Testis (tissue), 3 donors: ENCODE data around the gene PPP3R1. TPM values are rescaled to one million over a fixed set of nuclear protein-coding genes. Genes with fewer than 3 reads are reported as not detected.
A peak's percentile ranks its signal among the peaks of the same experiment; 100 is the strongest.

Experiments used
- DNase-seq: peaks from one replicate; pipeline ENCODE4 v3.0.0-alpha.2; 2019
- H3K27ac ChIP-seq, 2 donors: fragments of 200-600 bp; sonication (generic); one replicate each; pipeline ENCODE4 v1.5.1; 2019
- H3K27me3 ChIP-seq: fragments of 200-600 bp; sonication (generic); one replicate; pipeline ENCODE4 v1.5.1; 2019
- H3K36me3 ChIP-seq: fragments of 200-600 bp; sonication (generic); one replicate; pipeline ENCODE4 v1.5.1; 2017; ENCODE audit warnings: low read depth; ENCODE audit errors: missing control alignments
- H3K4me1 ChIP-seq: fragments of 200-600 bp; sonication (generic); one replicate; pipeline ENCODE4 v1.5.1; 2019
- H3K4me3 ChIP-seq, 2 donors: fragments of 200-600 bp; sonication (generic); one replicate each; pipeline ENCODE4 v1.5.1; 2017 to 2019
- H3K9me3 ChIP-seq: fragments of 200-600 bp; sonication (generic); one replicate; pipeline ENCODE4 v1.5.1; 2017
- CTCF ChIP-seq, 3 experiments: fragments of 450-650 bp in 2 of 3; fragments of 200-600 bp in 1 of 3; sonication (generic) in 1 of 3; IDR thresholded peaks; one replicate each; pipeline ENCODE4 v1.5.1; 2016 to 2019; ENCODE audit warnings: antibody characterized with exemption in 3 of 3, mild to moderate bottlenecking in 2 of 3, moderate library complexity in 1 of 3
- POLR2A ChIP-seq: fragments of 450-650 bp; IDR thresholded peaks from one replicate; pipeline ENCODE4 v1.6.1; 2017; ENCODE audit warnings: antibody characterized with exemption, mild to moderate bottlenecking, moderate library complexity
- WGBS, 2 donors: methylation state at CpG; one replicate each; pipeline ENCODE4 v1.1.5; 2018; 5-methylcytosine and 5-hydroxymethylcytosine counted together
- intact Hi-C: fragments of 100-400 bp; cut with DNase I; formaldehyde crosslinking; loops from one replicate; pipeline ENCODE4 v1.15.1; 2023; ENCODE audit warnings: low total_unique reads
- polyA plus RNA-seq: library from polyadenylated mRNA; stranded (reverse); fragments of 350-450 nt; fragmentation: Illumina TruSeq; extraction: RNeasy Lipid Tissue Mini Kit (QIAGEN cat#74804); gene quantifications from one replicate; pipeline ENCODE4 v1.2.3, GENCODE V29; 2014; ENCODE audit warnings: low read depth, low replicate concordance; ENCODE audit not compliant: insufficient read depth
- total RNA-seq, 2 donors: library from RNA; depleted of rRNA; stranded (reverse); fragments of >200 nt; gene quantifications; one replicate each; pipeline ENCODE4 v1.2.3, GENCODE V29; 2016

The PPP3R1 gene
- total and polyA plus RNA-seq, 3 donors from 2014 or later, result 35.7 to 45.0 (median 37.0) TPM

- WGBS, 2 donors, result 90% methylated on average over 1 of the region's 1 CpG
- Histone ChIP-seq H3K4me3 (no peak overlapping the region), H3K9me3 (no peaks in the 10 kb centered on the region), H3K27ac (no peak overlapping the region), H3K36me3 (no peaks in the 10 kb centered on the region), H3K4me1 (no peaks in the 10 kb centered on the region), H3K27me3 (no peaks in the 10 kb centered on the region)
- no peak for DNase-seq
- no peak for TF ChIP-seq CTCF (IDR thresholded peaks at IDR 0.05)
- no peak for TF ChIP-seq POLR2A
- intact Hi-C loops, result no loop called here
These were observed 88.7 kb downstream of the PPP3R1 start for GRCh38 chr2:68163641-68164040.

GRCh38 chr2:68158134-68158447, 94.2 kb downstream of the PPP3R1 start:
- WGBS, 2 donors, result 0% methylated on average over 7 of the region's 7 CpGs
- no peak for DNase-seq
- TF ChIP-seq CTCF (IDR thresholded peaks at IDR 0.05) (no peak), POLR2A (no peak)

GRCh38 chr2:68157402-68158133, 94.8 kb downstream of the PPP3R1 start, which contains the start of gene PNO1:
Gene PNO1, plus strand, starts transcription at chr2:68157888. Its CDS starts 47 bp downstream, at chr2:68157935.
- no peaks in the 10 kb centered on the region for H3K27me3 ChIP-seq
- peak within 1 kb of the TSS; percentile 83 to 89 for H3K4me3 ChIP-seq
- peak; percentile 96 for DNase-seq
- no peaks in the 10 kb centered on the region for H3K36me3 ChIP-seq
- no peaks in the 10 kb centered on the region for H3K9me3 ChIP-seq
- intact Hi-C loops, result no loop called here
- WGBS, 2 donors, result 1% methylated on average over 31 to 44 of the region's 44 CpGs
- TF ChIP-seq CTCF (IDR thresholded peaks at IDR 0.05) (peak in 1 of 3 experiments; percentile 2), POLR2A (no peak)
- H3K4me1 ChIP-seq, result peaks cover 11% of the 10 kb centered on the region
- peak within 1 kb of the TSS; percentile 92 to 97 for H3K27ac ChIP-seq

More at GRCh38 chr2:68158134-68158447, 94.2 kb downstream of the PPP3R1 start:
- Histone ChIP-seq H3K4me1 (peaks cover 7% of the 10 kb centered on the region), H3K27ac (peak overlapping the region; percentile 92 to 97), H3K4me3 (peak overlapping the region; percentile 83 to 89), H3K9me3 (no peaks in the 10 kb centered on the region), H3K27me3 (no peaks in the 10 kb centered on the region), H3K36me3 (no peaks in the 10 kb centered on the region)
- intact Hi-C loops, result no loop called here

- H3K4me3 ChIP-seq, result peak overlapping the region; percentile 83 to 89
These were observed 95.3 kb downstream of the PPP3R1 start for GRCh38 chr2:68157002-68157401.

More at GRCh38 chr2:68157002-68157401, 95.3 kb downstream of the PPP3R1 start:
- intact Hi-C loops, result no loop called here
- no peak for DNase-seq
- H3K36me3 ChIP-seq, result no peaks in the 10 kb centered on the region
- 0% methylated on average over 8 to 28 of the region's 28 CpGs for WGBS, 2 donors
- H3K4me1 ChIP-seq, result peaks cover 16% of the 10 kb centered on the region
- peak overlapping the region; percentile 92 to 97 for H3K27ac ChIP-seq
- H3K9me3 ChIP-seq, result no peaks in the 10 kb centered on the region
- no peaks in the 10 kb centered on the region for H3K27me3 ChIP-seq
- TF ChIP-seq POLR2A, result no peak
- no peak for TF ChIP-seq CTCF (IDR thresholded peaks at IDR 0.05)
